ENCODE results near the gene NUMBL. TPM values are rescaled to one million over a fixed set of nuclear protein-coding genes. Genes with fewer than 3 reads are reported as not detected.
A peak's percentile ranks its signal among the peaks of the same experiment; 100 is the strongest.

NUMBL gene
- total and polyA plus RNA-seq, 9 of the 15 experiments (the other 6 are each of a cell fraction or from before 2014, with no cell fraction given): 0.39 to 38.6 (median 6.6) TPM

DNA sequence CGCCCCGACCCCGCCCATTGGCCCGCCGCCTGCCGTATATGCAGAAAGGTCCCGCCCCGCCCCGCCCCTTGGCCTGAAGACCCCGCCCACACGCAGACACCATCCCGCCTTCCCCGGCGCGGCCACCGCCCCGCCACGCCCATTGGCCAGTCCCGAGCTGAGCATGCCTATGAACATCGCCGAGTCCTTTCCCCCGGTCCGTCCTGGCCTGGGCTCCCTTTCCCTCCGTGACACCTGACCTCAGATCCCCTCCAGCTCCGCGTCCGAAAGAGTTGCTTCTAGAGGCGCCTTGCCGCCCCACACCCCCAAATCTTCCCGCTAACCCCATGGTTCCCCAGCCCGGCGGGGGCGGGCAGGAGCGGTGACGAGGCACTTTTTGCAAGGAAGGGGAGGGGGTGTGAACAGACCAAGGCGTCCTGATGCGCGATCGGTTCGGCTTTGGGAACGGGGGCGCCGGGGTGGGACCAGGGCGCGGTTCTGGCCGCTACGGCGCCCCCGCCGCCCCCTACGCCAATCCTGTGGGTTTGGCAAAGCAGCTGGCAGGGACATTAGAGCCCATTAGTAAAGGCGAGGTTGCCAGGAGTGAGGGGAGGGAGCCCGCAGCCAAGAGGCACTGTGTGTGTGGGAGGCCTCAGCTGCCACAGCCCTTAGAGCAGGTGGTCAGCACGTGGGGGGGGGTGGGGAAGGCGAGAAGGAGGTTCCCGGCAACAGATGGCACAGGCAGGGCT, 406 bp upstream of the NUMBL start (continued):
- TF ChIP-seq SAP30 (IDR thresholded peaks at IDR 0.05; ENCODE audit: borderline replicate concordance, insufficient read depth, low read depth, low read length, poor library complexity, severe bottlenecking) (no peak), ZC3H11A (IDR thresholded peaks at IDR 0.05; ENCODE audit: low read depth, low read length) (no peak), SRSF9 (IDR thresholded peaks at IDR 0.05; ENCODE audit: borderline replicate concordance, low read depth, low read length) (no peak), NBN (IDR thresholded peaks at IDR 0.05; ENCODE audit: low read depth) (peak; percentile 69; the same call in 1 of the 2 replicates), ZNF175 (CRISPR knock-in tag; IDR thresholded peaks at IDR 0.05; ENCODE audit: low read depth) (peak; percentile 16; the same call in 1 of the 2 replicates), ZNF717 (CRISPR knock-in tag; IDR thresholded peaks at IDR 0.05) (0 out of 2 replicates have a peak, but pooled peaks have one; percentile 21), CCAR2 (IDR thresholded peaks at IDR 0.05; ENCODE audit: low read depth, low read length) (no peak), HEY1 (CRISPR knock-in tag; IDR thresholded peaks at IDR 0.05; ENCODE audit: borderline replicate concordance) (no peak), ZNF232 (CRISPR knock-in tag; IDR thresholded peaks at IDR 0.05) (0 out of 2 replicates have a peak, but pooled peaks have one; percentile 18), FOSL1 (tag; conservative IDR thresholded peaks at IDR 0.05) (0 out of 2 replicates have a peak, but pooled peaks have one; percentile 9), CTBP1 (IDR thresholded peaks at IDR 0.05; ENCODE audit: borderline replicate concordance) (no peak; the same call in 1 of the 2 replicates), KAT7 (CRISPR knock-in tag; IDR thresholded peaks at IDR 0.05; ENCODE audit: borderline replicate concordance) (no peak; the same call in 1 of the 2 replicates), MED1 (CRISPR knock-in tag; IDR thresholded peaks at IDR 0.05; ENCODE audit: borderline replicate concordance) (no peak), JUN (IDR thresholded peaks at IDR 0.05; ENCODE audit: borderline replicate concordance, low read depth, low read length) (no peak; the same call in 1 of the 2 replicates), JUN (CRISPR knock-in tag; IDR thresholded peaks at IDR 0.05; ENCODE audit: borderline replicate concordance) (0 out of 2 replicates have a peak, but pooled peaks have one; percentile 29), HDAC3 (IDR thresholded peaks at IDR 0.05; ENCODE audit: borderline replicate concordance, partially characterized antibody) (no peak), NCOA4 (IDR thresholded peaks at IDR 0.05; ENCODE audit: partially characterized antibody) (no peak), MYNN (IDR thresholded peaks at IDR 0.05) (peak; percentile 8; the same call in 1 of the 2 replicates), MYNN (CRISPR knock-in tag; IDR thresholded peaks at IDR 0.05) (no peak), ZNF12 (CRISPR knock-in tag; IDR thresholded peaks at IDR 0.05) (0 out of 2 replicates have a peak, but pooled peaks have one; percentile 29), MAFF (IDR thresholded peaks at IDR 0.05; ENCODE audit: low read length) (peak; percentile 72), HDAC8 (tag; IDR thresholded peaks at IDR 0.05) (no peak; the same call in 1 of the 2 replicates), DPF2 (IDR thresholded peaks at IDR 0.05) (peak; percentile 84), SRSF7 (optimal IDR thresholded peaks at IDR 0.05; ENCODE audit: low read depth, low read length) (no peak), NONO (IDR thresholded peaks at IDR 0.05; ENCODE audit: low read depth in 2 of 2, low read length in 1 of 2) (no peak)
- TF ChIP-seq, protein P1, sequence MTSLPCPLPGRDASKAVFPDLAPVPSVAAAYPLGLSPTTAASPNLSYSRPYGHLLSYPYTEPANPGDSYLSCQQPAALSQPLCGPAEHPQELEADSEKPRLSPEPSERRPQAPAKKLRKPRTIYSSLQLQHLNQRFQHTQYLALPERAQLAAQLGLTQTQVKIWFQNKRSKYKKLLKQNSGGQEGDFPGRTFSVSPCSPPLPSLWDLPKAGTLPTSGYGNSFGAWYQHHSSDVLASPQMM (CRISPR knock-in tag; IDR thresholded peaks at IDR 0.05): no peak
- TF ChIP-seq, protein P2, sequence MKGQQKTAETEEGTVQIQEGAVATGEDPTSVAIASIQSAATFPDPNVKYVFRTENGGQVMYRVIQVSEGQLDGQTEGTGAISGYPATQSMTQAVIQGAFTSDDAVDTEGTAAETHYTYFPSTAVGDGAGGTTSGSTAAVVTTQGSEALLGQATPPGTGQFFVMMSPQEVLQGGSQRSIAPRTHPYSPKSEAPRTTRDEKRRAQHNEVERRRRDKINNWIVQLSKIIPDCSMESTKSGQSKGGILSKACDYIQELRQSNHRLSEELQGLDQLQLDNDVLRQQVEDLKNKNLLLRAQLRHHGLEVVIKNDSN (CRISPR knock-in tag; IDR thresholded peaks at IDR 0.05): peak; percentile 19; the same call in 1 of the 2 replicates
- TF ChIP-seq, protein P3, sequence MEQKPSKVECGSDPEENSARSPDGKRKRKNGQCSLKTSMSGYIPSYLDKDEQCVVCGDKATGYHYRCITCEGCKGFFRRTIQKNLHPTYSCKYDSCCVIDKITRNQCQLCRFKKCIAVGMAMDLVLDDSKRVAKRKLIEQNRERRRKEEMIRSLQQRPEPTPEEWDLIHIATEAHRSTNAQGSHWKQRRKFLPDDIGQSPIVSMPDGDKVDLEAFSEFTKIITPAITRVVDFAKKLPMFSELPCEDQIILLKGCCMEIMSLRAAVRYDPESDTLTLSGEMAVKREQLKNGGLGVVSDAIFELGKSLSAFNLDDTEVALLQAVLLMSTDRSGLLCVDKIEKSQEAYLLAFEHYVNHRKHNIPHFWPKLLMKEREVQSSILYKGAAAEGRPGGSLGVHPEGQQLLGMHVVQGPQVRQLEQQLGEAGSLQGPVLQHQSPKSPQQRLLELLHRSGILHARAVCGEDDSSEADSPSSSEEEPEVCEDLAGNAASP (IDR thresholded peaks at IDR 0.05): no peak

Measured in K562 (cell line).